Measurements from ENCODE around the gene EPYC.
A peak's percentile ranks its signal among the peaks of the same experiment; 100 is the strongest.

EPYC gene

GRCh38 chr12:90991952-90992465, 12.8 kb downstream of the EPYC start:
- peaks cover 3% of the 10 kb centered on the region for H3K9me3 ChIP-seq (ENCODE audit: control insufficient read depth, low read length)
- H3K4me1 ChIP-seq (ENCODE audit: control insufficient read depth, insufficient read depth, low read depth, low read length): no peaks in the 10 kb centered on the region
- no peaks in the 10 kb centered on the region for H3K79me1 ChIP-seq (replicated peaks; ENCODE audit: low read length, poor library complexity, severe bottlenecking)
- no peaks in the 10 kb centered on the region for H3K36me3 ChIP-seq (ENCODE audit: control insufficient read depth in 1 of 2, insufficient read depth in 2 of 2, low read depth in 1 of 2, low read length in 2 of 2)
- no peak overlapping the region for H2AK5ac ChIP-seq (ENCODE audit: low read length, severe bottlenecking)
- H3K4me2 ChIP-seq (ENCODE audit: low read length, poor library complexity, severe bottlenecking): no peak overlapping the region
- DNase-seq: no peak
- no peak overlapping the region for H3K23ac ChIP-seq (ENCODE audit: low read length in 2 of 2)
- H2AFZ ChIP-seq (ENCODE audit: low read depth, low read length): no peak overlapping the region
- no peaks in the 10 kb centered on the region for H3K27me3 ChIP-seq (ENCODE audit: control insufficient read depth in 1 of 2, insufficient read depth in 1 of 2, low read length in 2 of 2)
- H3K4ac ChIP-seq (ENCODE audit: low read depth in 1 of 2, low read length in 2 of 2): no peak overlapping the region
- no peak overlapping the region for H3K14ac ChIP-seq (ENCODE audit: low read length in 2 of 2)
- H2BK120ac ChIP-seq (ENCODE audit: low read depth, low read length): no peak overlapping the region
- H2BK15ac ChIP-seq (ENCODE audit: low read depth, poor library complexity, severe bottlenecking): no peak overlapping the region
- no peak overlapping the region for H4K91ac ChIP-seq (ENCODE audit: low read length)
- 89% methylated on average over 3 of the region's 3 CpGs for WGBS
- no peak overlapping the region for H3K27ac ChIP-seq (ENCODE audit: low read length, poor library complexity, severe bottlenecking)
- H3K18ac ChIP-seq (ENCODE audit: low read depth in 1 of 2, low read length in 2 of 2): no peak overlapping the region
- no peak overlapping the region for H2BK12ac ChIP-seq (ENCODE audit: low read length in 2 of 2)
- no peak overlapping the region for H3K4me3 ChIP-seq (ENCODE audit: insufficient read depth in 1 of 2, low read depth in 1 of 2, low read length in 2 of 2)
- no peak overlapping the region for H2BK5ac ChIP-seq (ENCODE audit: low read depth, low read length, poor library complexity, severe bottlenecking)
- no peak overlapping the region for H4K8ac ChIP-seq (ENCODE audit: low read length)
- H3K9ac ChIP-seq (ENCODE audit: low read length): no peak overlapping the region

- Histone ChIP-seq H3K79me1 (replicated peaks; ENCODE audit: low read length, poor library complexity, severe bottlenecking) (no peaks in the 10 kb centered on the region), H2BK12ac (ENCODE audit: low read length in 2 of 2) (no peak overlapping the region), H3K27me3 (ENCODE audit: control insufficient read depth in 1 of 2, insufficient read depth in 1 of 2, low read length in 2 of 2) (no peaks in the 10 kb centered on the region), H4K8ac (ENCODE audit: low read length) (no peak overlapping the region), H2BK15ac (ENCODE audit: low read depth, poor library complexity, severe bottlenecking) (no peak overlapping the region), H2BK120ac (ENCODE audit: low read depth, low read length) (no peak overlapping the region), H3K4me3 (ENCODE audit: insufficient read depth in 1 of 2, low read depth in 1 of 2, low read length in 2 of 2) (no peak overlapping the region), H3K27ac (ENCODE audit: low read length, poor library complexity, severe bottlenecking) (no peak overlapping the region), H2BK5ac (ENCODE audit: low read depth, low read length, poor library complexity, severe bottlenecking) (no peak overlapping the region), H4K91ac (ENCODE audit: low read length) (no peak overlapping the region), H3K4ac (ENCODE audit: low read depth in 1 of 2, low read length in 2 of 2) (no peak overlapping the region), H2AK5ac (ENCODE audit: low read length, severe bottlenecking) (no peak overlapping the region), H3K9ac (ENCODE audit: low read length) (peak overlapping the region; percentile 40), H3K36me3 (ENCODE audit: control insufficient read depth in 1 of 2, insufficient read depth in 2 of 2, low read depth in 1 of 2, low read length in 2 of 2) (no peaks in the 10 kb centered on the region), H3K14ac (ENCODE audit: low read length in 2 of 2) (no peak overlapping the region), H3K9me3 (ENCODE audit: control insufficient read depth, low read length) (peaks cover 3% of the 10 kb centered on the region), H3K18ac (ENCODE audit: low read depth in 1 of 2, low read length in 2 of 2) (no peak overlapping the region), H3K4me1 (ENCODE audit: control insufficient read depth, insufficient read depth, low read depth, low read length) (no peaks in the 10 kb centered on the region), H3K23ac (ENCODE audit: low read length in 2 of 2) (no peak overlapping the region), H2AFZ (ENCODE audit: low read depth, low read length) (no peak overlapping the region), H3K4me2 (ENCODE audit: low read length, poor library complexity, severe bottlenecking) (no peak overlapping the region)
- no CpG with 5 or more reads among the region's 3 CpGs for WGBS
- DNase-seq: no peak
Observed at GRCh38 chr12:90990611-90991010, 14.2 kb downstream of the EPYC start.

- Histone ChIP-seq H2BK120ac (ENCODE audit: low read depth, low read length) (no peak overlapping the region), H3K79me1 (replicated peaks; ENCODE audit: low read length, poor library complexity, severe bottlenecking) (no peaks in the 10 kb centered on the region), H3K9me3 (ENCODE audit: control insufficient read depth, low read length) (peaks cover 3% of the 10 kb centered on the region), H3K4me1 (ENCODE audit: control insufficient read depth, insufficient read depth, low read depth, low read length) (no peaks in the 10 kb centered on the region), H3K4me2 (ENCODE audit: low read length, poor library complexity, severe bottlenecking) (no peak overlapping the region), H3K27me3 (ENCODE audit: control insufficient read depth in 1 of 2, insufficient read depth in 1 of 2, low read length in 2 of 2) (no peaks in the 10 kb centered on the region), H3K18ac (ENCODE audit: low read depth in 1 of 2, low read length in 2 of 2) (no peak overlapping the region), H2AK5ac (ENCODE audit: low read length, severe bottlenecking) (no peak overlapping the region), H3K4ac (ENCODE audit: low read depth in 1 of 2, low read length in 2 of 2) (no peak overlapping the region), H4K8ac (ENCODE audit: low read length) (no peak overlapping the region), H3K23ac (ENCODE audit: low read length in 2 of 2) (no peak overlapping the region), H4K91ac (ENCODE audit: low read length) (no peak overlapping the region), H3K27ac (ENCODE audit: low read length, poor library complexity, severe bottlenecking) (no peak overlapping the region), H2BK5ac (ENCODE audit: low read depth, low read length, poor library complexity, severe bottlenecking) (no peak overlapping the region), H2BK12ac (ENCODE audit: low read length in 2 of 2) (no peak overlapping the region), H3K36me3 (ENCODE audit: control insufficient read depth in 1 of 2, insufficient read depth in 2 of 2, low read depth in 1 of 2, low read length in 2 of 2) (no peaks in the 10 kb centered on the region), H2BK15ac (ENCODE audit: low read depth, poor library complexity, severe bottlenecking) (no peak overlapping the region), H3K4me3 (ENCODE audit: insufficient read depth in 1 of 2, low read depth in 1 of 2, low read length in 2 of 2) (no peak overlapping the region), H3K14ac (ENCODE audit: low read length in 2 of 2) (no peak overlapping the region), H2AFZ (ENCODE audit: low read depth, low read length) (no peak overlapping the region), H3K9ac (ENCODE audit: low read length) (peak overlapping the region; percentile 40)
- DNase-seq: no peak
- WGBS: 100% methylated on average over 1 of the region's 1 CpG
Observed at GRCh38 chr12:90989686-90990111, 15.1 kb downstream of the EPYC start.

DNA sequence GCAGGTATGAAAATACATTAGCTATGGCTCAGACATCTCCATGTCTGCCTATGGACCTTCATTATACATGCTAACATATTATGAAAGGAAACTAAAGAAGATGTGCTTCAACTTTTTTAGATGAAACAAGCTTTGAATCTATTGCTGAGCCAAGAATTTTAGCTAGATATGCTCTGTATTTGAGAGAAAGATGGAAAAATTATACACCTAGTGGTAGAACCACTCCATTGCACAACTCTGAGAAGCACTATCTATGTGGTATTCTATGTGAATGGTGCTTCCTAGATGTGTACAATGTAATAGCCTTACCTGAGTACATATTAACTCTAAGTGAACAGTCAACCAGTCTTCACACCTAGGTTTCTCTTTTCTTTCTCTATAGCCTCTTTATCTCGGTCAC, 17.3 kb downstream of the EPYC start:
- H3K79me1 ChIP-seq (replicated peaks; ENCODE audit: low read length, poor library complexity, severe bottlenecking): no peaks in the 10 kb centered on the region
- no peak overlapping the region for H3K9ac ChIP-seq (ENCODE audit: low read length)
- WGBS: no CpG with 5 or more reads among the region's 1 CpG
- peaks cover 3% of the 10 kb centered on the region for H3K9me3 ChIP-seq (ENCODE audit: control insufficient read depth, low read length)
- H3K27ac ChIP-seq (ENCODE audit: low read length, poor library complexity, severe bottlenecking): no peak overlapping the region
- H3K4me2 ChIP-seq (ENCODE audit: low read length, poor library complexity, severe bottlenecking): no peak overlapping the region
- no peak overlapping the region for H4K91ac ChIP-seq (ENCODE audit: low read length)
- DNase-seq: no peak
- H2BK120ac ChIP-seq (ENCODE audit: low read depth, low read length): no peak overlapping the region
- no peak overlapping the region for H2BK12ac ChIP-seq (ENCODE audit: low read length in 2 of 2)
- no peak overlapping the region for H3K23ac ChIP-seq (ENCODE audit: low read length in 2 of 2)
- no peak overlapping the region for H2AK5ac ChIP-seq (ENCODE audit: low read length, severe bottlenecking)
- H2AFZ ChIP-seq (ENCODE audit: low read depth, low read length): no peak overlapping the region
- H3K4me3 ChIP-seq (ENCODE audit: insufficient read depth in 1 of 2, low read depth in 1 of 2, low read length in 2 of 2): no peak overlapping the region
- no peak overlapping the region for H2BK15ac ChIP-seq (ENCODE audit: low read depth, poor library complexity, severe bottlenecking)
- no peaks in the 10 kb centered on the region for H3K36me3 ChIP-seq (ENCODE audit: control insufficient read depth in 1 of 2, insufficient read depth in 2 of 2, low read depth in 1 of 2, low read length in 2 of 2)
- no peak overlapping the region for H3K14ac ChIP-seq (ENCODE audit: low read length in 2 of 2)
- no peak overlapping the region for H3K18ac ChIP-seq (ENCODE audit: low read depth in 1 of 2, low read length in 2 of 2)
- no peak overlapping the region for H4K8ac ChIP-seq (ENCODE audit: low read length)
- H3K4me1 ChIP-seq (ENCODE audit: control insufficient read depth, insufficient read depth, low read depth, low read length): no peaks in the 10 kb centered on the region
- no peak overlapping the region for H3K4ac ChIP-seq (ENCODE audit: low read depth in 1 of 2, low read length in 2 of 2)
- H2BK5ac ChIP-seq (ENCODE audit: low read depth, low read length, poor library complexity, severe bottlenecking): no peak overlapping the region
- H3K27me3 ChIP-seq (ENCODE audit: control insufficient read depth in 1 of 2, insufficient read depth in 1 of 2, low read length in 2 of 2): no peaks in the 10 kb centered on the region
